KBM-7 (cell line): ENCODE results near the gene TMEM117.
A peak's percentile ranks its signal among the peaks of the same experiment; 100 is the strongest.
"Not testable (repeated sequence)": the region's sequence is repeated elsewhere in the genome, so short reads cannot be mapped to it uniquely, and the experiment has no call there.

Source experiments
- DNase-seq: peaks from one replicate; pipeline ENCODE4 v3.0.0-alpha.2; 2015
- in situ Hi-C: fragments of 300-500 bp; cut with MboI; formaldehyde crosslinking; loops from 2 replicates; pipeline ENCODE4 v1.14.3; 2020; ENCODE audit warnings: low sequenced_read_pairs, low pct_unique_long_range_greater_than_20kb, mixed read lengths

Gene TMEM117

DNA sequence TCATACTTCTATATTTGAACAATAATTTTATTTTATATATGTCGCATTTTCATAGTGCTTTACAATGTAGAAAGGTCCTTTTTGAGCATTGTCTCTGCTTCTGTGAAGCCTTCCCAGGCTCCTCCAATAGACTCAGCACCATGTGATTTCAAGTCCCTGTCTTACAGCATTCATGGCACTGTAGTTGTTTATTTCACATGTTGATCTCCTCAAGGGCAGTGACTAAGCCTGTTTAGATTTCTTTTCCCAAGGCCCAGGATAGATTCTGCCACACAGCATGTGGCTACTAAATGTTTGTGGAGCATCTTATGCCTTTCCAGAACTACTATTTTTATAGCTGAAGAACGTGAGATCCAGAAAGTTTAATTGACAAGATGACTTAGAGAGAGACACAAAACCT lies 391.7 kb downstream of the TMEM117 start:
- in situ Hi-C loops = no loop called here
- no peak for DNase-seq

DNA sequence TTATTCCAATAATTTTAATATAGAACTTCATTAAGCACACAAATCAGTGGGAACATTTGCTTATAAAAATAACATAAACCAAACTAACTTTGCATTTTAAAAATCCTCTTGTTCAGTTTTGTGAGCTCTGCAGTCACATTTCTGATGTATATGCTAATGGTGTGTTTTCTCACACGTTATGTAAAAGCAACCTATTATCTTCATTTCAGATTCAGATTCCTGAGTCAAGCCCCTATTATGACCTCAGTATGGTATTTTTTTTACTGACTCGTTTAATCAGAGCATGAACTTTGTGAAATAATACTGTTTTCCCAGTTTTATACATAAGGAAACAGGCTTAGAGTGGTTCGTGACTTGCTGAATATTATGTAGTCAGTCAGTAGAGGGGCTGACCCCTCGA lies 394.0 kb downstream of the TMEM117 start:
- in situ Hi-C loops = no loop called here
- DNase-seq = no peak

DNA sequence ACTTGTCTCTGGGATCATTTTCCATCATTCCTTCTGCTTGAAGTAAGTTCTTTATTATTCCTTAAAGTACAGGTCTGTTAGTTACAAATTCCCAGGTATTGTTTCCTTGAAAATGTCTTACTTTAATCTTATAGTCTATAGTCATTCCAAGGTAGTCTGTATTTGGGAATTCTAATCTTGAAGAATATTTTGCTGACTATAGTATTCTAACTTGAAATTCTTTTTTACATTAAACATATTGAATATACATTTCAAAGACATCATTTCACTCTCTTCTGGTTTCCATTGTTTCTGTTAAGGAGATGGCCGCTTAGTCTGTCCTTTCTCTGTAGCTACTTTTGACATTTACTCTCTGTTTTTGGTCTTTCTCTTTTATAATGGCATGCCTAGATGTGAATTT lies 399.8 kb downstream of the TMEM117 start:
- DNase-seq = no peak
- in situ Hi-C loops = no loop called here

DNA sequence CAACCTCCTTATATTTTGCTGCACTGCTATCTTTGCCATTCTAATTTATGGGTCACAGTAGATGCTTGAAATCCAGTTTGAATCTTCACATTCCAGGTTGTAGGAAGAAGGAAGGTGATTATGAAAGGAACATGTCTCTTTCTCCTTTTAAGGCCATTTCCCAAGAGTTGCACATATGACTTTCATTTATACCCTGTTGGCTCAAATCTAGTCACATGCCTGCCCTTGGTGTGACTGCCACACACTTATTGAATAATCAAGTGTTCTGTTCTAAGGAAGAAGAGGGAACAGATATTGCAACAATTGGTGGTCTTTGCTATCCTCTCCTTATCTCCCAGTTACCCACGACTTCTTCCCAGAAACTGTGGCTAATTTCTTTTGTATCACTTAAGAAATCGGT lies 404.3 kb downstream of the TMEM117 start:
- in situ Hi-C loops = no loop called here
- no peak for DNase-seq

DNA sequence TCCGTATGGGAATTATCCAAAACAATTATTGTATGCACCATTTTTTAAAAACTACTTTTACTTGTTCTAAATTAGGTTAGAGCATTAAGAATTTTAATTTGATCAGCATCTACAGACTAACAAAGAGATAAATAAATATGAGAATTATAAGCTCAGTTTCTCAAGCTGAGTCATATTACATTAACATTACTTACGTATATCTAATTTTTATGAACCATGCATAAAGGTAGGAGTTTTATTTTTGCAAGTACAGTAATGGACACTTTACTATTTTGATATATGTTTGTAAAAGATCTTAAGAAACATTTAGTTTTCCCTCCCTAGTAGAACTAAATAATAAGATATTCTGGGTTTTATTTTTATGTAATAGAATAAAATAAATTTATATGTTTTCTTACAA lies 410.1 kb downstream of the TMEM117 start:
- in situ Hi-C loops = no loop called here
- DNase-seq = no peak

DNA sequence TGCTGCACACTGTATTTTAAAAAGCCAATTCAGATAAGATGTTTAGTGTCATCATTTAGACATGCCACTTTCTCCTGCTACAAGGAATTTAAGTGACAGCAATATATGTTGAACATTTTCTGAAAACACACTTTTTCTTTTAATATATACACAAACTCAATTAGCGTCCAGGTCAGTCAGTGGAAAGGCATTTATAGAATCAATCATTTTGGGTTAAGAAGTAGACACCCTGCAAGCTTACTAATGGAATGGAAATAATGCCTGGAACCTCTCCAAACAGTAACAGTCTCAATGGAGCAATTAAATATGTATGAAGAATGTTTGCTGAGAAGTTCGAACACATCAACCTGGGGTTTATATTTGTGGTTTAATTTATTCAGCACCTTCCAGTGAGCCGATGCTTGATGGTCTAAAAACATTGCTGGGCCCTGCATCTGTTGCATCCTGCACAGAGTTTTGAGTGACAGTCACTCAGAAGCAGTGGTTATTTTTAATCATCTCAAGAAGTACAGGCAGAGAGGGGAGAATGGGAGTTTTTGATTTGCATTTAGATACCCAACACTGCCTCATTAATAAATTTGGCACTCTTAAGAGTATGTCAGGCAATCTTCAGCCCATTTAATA lies 410.7 kb downstream of the TMEM117 start:
- DNase-seq = no peak
- in situ Hi-C loops = no loop called here

DNA sequence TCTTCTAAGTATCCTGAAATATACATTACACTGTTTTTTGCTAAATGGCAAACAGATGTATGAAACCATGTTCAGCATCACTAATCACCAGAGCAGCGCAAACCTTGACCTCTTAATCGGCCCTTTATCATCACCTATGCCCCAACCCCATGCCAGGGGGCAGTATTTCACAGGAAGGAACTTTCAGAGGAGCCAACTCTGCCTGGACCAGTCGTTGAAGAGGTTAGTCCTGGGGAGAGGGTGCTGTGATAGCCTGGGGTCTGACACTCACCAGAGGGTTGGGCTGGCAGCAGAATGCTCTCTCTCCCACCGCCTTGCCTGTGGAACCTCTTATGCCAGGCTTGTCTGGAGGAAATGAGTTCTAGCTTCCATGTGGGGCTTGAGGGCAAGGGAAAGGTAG lies 411.7 kb downstream of the TMEM117 start:
- in situ Hi-C loops = no loop called here
- no peak for DNase-seq

DNA sequence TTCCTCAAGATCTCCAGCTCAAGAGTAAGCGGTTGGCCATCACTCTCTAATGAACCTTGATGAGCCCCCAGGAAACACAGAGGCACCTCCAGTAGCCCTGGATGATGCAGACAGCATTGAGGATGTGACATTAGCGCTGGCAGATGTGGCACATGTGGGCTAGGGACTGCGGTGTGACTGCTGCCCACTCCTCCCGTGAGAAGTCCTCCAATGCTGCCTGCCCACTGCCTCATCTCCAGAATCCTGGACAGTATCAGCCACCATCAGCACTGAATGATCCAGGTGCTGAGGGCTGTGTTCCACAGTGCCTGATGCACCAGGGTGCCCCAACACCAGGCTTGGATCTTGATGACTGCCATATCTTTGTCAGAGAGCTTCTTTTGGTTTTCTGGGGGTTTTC lies 412.6 kb downstream of the TMEM117 start:
- in situ Hi-C loops = no loop called here
- DNase-seq = no peak

DNA sequence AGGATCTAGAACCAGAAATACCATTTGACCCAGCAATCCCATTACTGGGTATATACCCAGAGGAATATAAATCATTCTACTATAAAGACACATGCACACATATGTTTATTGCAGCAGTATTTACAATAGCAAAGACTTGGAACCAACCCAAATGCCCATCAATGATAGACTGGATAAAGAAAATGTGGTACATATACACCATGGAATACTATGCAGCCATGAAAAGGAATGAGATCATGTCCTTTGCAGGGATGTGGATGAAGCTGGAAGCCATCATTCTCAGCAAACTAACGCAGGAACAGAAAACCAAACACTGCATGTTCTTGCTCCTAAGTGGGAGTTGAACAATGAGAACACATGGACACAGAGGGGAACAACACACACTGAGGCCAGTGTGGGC lies 414.6 kb downstream of the TMEM117 start:
- in situ Hi-C loops, DNase-seq: not testable (repeated sequence)

DNA sequence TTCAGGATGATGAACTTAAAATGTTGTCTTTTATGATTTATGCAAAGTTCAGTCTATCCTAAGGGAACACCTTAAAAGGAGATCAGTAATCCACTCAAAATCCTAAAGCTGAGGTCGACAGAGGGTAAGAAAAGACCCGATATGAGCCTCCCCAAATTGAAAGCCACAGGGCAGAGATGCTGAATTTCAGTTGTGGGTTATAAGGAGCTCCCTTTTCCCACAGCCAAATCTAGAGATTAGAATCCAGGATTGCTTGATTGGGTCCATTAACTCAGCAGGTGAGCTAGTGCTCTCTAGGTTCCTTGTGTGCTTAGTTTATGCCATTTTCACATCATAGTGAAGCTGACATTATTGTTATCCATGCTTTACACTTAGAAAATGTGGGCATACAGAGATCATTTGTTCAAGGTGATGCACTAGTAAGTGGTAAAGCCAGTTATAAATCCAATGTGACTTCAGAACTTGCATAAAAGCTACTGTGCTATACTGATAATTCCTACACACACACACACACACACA lies 417.5 kb downstream of the TMEM117 start:
- in situ Hi-C loops = no loop called here
- no peak for DNase-seq

DNA sequence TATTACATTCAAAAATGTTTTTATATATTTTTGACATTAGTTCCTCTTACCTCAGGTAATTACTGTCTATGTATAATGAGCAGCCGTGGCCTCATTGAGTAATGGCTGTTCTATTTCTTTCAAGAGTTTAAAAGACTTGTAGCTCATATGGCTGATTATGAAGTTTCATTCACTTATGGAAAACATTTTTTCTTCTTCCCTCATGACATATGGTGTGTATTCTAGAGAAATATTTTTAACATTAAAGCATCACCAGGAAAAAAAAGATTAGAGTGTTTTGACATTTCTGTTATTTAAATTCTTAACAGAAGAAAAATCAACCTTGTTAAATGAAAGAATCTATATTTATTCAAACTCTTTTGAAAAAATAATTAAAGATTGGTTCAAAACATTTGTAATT lies 422.4 kb downstream of the TMEM117 start:
- in situ Hi-C loops = no loop called here

DNA sequence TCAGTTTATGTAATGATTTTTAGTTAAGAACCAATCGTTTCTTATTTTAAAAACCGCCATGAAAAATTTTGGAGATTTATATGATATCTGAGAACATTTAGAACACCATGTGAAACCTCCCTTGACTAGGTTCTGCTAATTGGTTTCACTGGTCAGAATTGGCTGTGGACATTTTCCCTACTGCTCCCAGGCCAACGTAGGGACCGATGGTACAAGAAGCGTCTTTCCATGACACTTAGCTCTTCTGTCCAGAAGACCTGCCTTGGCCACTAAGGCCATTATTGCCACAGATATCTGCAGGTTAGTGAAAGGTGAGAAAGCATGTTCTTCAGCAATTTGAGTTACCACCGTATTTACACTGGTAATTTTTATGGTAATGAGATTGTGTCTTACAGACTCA lies 424.0 kb downstream of the TMEM117 start:
- in situ Hi-C loops = no loop called here
- no peak for DNase-seq

More for the DNA sequence above, 422.4 kb downstream of the TMEM117 start:
- no peak for DNase-seq

DNA sequence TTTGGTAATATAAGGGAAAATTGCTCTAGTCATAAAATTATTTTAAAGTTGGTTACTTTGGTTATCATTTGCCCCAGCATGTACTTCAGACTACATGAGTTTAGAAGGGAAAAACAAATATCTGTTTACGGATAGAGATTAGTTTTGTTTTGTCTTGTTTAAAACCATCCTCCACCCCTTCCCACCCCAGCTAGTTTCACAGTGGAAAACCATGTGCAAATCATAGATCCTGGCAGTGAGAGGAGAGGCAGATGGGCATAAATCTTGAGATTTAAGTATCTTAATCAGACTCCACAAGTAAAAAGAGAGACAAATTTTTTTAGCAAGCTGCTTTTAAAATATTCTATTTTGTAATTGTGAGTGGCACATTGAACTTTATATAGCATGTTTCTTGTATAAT lies 424.7 kb downstream of the TMEM117 start:
- in situ Hi-C loops = no loop called here
- DNase-seq = no peak

DNA sequence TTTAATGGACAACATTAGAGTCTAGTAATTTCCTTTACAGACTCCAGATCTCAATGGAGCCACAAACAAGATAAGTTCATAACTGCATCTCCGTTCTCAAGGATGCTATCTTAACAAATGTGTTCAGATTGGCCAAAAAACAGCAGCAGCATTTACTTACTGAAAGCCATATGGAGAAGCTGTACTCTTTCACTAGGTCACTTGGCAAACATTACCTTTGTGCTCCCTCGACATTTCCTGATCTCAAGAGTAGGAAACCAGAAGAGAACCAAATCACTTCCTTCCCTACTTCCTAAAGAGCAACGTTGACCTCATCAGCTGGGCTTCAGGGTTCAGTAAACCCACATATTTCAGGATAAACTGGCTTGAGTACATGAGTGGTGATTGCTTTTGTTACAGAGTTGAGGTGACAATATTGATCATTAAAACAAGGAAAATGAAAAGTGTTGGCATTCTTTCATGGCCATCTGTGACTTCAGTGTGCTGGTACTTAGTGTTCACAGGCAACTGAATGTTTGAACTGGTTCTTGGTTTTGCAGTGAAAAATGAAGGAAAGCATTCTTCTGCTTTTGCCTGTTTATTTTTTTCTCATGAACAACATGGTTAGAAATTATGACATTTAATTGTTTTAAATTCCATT lies 449.6 kb downstream of the TMEM117 start:
- DNase-seq = no peak
- in situ Hi-C loops = no loop called here

DNA sequence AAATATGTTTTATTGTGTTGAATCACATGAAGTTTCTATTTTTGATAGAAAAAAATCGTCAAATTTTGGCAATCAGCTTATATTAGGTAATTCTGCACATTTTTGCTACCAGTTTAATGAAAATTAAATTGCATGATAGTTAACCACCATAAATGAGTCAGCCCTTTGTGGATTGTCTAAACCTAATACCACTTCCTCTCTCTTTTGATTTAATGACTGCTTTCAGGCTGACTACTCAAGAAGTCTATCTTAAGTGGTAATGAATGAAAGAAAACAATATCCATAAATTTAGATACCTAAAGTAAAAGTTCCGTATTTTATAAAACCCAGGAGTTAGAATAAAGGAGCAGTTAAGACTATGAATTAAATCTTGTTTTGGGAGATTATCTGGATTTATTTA lies 450.5 kb downstream of the TMEM117 start:
- in situ Hi-C loops = no loop called here
- DNase-seq = no peak

DNA sequence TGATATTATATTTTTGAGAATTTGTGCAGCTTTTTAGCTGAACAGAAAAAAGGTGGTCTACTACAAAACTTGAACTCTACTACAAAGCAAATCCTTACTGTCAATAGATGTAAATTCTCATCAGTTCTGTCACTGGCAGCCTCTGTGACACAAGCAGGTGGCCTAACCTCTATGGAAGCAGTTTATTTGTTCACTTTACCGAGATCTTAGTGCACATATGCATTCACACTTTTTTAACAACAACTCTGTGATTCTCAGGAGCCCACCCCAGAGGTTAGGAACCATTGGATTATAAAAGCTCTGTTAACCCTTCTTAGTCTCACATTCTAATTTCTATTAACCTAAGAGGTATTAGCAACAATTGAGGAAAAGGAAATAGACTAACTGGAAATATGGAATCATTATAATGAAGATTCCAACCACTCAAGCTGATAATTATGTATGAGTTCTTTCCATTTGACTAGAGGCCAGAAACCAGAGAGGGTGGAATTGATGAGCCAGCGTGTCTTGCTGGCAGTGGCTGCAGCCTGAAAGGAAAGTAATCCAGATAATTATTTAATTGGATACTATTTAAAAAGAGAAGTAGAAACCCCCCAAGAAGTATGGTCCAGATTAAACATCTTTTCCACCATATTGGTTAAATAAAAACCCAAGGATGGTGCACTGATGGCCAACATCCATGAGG lies 451.1 kb downstream of the TMEM117 start:
- in situ Hi-C loops = no loop called here
- no peak for DNase-seq

DNA sequence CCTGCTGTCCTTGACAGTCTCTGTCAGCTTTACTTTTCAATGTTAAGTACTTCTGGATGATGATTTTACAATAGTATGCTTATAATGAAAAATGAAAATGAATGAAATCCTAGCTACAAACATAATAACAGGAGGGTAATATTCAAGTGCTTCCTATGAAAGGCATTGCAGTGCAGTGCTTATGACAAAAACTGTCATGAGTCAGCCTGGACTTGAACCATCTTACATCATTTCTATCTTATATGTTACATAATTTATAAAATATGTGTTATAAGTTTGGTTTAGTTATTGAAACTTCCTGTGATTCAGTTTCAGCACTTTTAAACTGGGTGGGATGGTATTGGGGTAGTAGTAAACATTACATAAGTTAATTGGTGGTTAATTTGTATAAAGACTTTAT lies 451.7 kb downstream of the TMEM117 start:
- in situ Hi-C loops = no loop called here
- DNase-seq = no peak

DNA sequence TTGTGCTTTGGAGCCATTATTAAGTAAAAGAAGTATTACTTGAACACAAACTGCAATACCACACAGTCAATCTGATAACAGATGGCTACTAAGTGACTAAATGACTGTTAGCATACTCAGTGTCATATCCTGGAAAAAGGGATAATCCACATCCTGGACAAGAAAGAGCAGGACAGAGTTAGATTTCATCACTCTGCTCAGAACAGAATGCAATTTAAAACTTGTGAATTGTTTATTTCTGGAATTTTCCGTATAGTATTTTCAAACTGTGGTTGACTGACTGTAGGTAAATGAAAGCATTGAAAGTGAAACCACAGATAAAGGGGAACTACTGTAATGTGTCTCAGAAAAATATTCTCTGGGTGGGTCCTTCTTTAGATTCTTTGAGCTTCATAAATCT lies 458.8 kb downstream of the TMEM117 start:
- DNase-seq = peak; percentile 8
- in situ Hi-C loops = no loop called here

DNA sequence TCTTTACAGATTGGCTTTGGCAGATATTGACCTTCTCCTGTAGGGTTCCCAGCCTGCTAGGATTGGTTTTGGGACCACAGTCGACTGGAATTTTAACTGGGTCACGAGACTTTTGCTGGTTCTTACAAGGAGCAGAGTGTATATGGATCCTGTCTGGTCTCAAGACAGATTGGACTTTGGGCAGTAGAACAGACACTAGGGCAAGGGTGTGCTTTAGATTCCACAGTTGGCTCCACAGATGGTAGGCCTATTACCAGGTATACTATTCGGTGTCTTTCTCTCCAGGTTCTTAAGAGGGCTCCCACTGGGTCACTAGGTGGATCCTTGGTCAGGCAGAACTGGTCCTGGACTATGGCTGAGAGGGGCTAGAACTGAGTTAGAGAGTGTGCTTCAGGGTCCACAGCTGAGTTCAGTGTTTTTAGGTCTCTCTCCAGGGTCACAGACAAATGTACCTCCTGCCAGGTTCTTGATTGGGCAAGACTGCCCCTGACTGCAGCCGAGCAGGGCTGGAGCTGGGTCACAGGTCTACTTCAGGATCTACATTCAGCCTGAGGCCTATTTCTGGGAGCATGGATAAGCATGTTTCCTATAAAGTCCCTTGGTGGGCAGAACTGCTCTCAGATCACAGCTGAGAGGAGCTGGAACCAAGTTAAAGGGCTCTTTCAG lies 460.2 kb downstream of the TMEM117 start:
- in situ Hi-C loops = no loop called here
- DNase-seq = no peak

DNA sequence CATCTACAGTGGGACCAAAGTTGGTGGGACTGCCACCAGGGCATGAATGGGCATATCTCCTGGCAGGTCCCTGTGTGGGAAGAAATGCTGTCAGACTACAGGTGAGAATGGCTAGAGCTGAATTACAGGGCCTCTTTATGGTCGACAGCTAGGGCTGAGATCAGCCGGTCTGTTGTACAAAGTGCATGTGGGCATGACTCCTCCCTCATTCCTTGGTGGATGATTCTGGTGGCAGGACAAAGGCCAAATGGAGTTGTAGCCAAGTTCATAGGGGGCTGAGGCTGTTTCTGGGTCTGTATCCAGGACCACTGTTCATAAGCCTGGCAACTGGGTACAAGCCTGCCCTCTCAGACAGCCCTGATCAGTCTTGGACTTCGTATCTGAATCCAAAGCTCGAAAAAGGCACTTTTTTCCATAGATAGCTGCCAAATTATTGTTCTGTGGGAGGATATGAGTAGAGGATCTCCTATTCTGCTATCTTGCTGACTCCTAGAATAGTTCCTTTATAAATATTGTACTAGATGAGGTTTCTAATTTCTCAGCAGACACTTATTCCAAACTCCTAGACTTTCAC lies 460.8 kb downstream of the TMEM117 start:
- in situ Hi-C loops = no loop called here
- DNase-seq = no peak
